SK-N-SH treated with all-trans-retinoic acid at 6 μM for 48 hours (cell line): Measurements from ENCODE around the gene ZBTB7C.

Source experiments
- ATAC-seq: fragments of 200-7000 bp; cut with Tn5 transposase; 3 replicates; pipeline ENCODE4 v1.9.1; 2020; ENCODE audit warnings: mild to moderate bottlenecking, moderate library complexity
- ARNTL ChIP-seq: fragments of 450-650 bp; formaldehyde crosslinking; IDR thresholded peaks from 2 replicates; pipeline ENCODE4 v1.5.0; 2020; ENCODE audit warnings: low read depth, mild to moderate bottlenecking, moderate library complexity, borderline replicate concordance
- BACH2 ChIP-seq: fragments of 250-450 bp; sonication (Bioruptor Pico); IDR thresholded peaks from 2 replicates; pipeline ENCODE4 v1.9.0; 2021; ENCODE audit warnings: mild to moderate bottlenecking, borderline replicate concordance
- CSDC2 ChIP-seq: fragments of 250-450 bp; sonication (Bioruptor Pico); IDR thresholded peaks from 2 replicates; pipeline ENCODE4 v1.5.0; 2020; ENCODE audit warnings: mild to moderate bottlenecking, moderate library complexity
- CSRNP3 ChIP-seq: fragments of 250-450 bp; sonication (Bioruptor Pico); IDR thresholded peaks from 2 replicates; pipeline ENCODE4 v1.5.1; 2021; ENCODE audit warnings: mild to moderate bottlenecking, moderate library complexity
- ESRRG ChIP-seq: fragments of 250-450 bp; sonication (Bioruptor Pico); IDR thresholded peaks from 2 replicates; pipeline ENCODE4 v1.6.1; 2021; ENCODE audit warnings: mild to moderate bottlenecking
- GLIS3 ChIP-seq: fragments of 250-450 bp; sonication (Bioruptor Pico); IDR thresholded peaks from 2 replicates; pipeline ENCODE4 v1.5.0; 2020; ENCODE audit warnings: mild to moderate bottlenecking, moderate library complexity
- OSR1 ChIP-seq: fragments of 250-450 bp; sonication (Bioruptor Pico); IDR thresholded peaks from 2 replicates; pipeline ENCODE4 v1.8.0; 2022; ENCODE audit warnings: moderate library complexity, mild to moderate bottlenecking, inconsistent platforms
- POU6F1 ChIP-seq: fragments of 250-450 bp; sonication (Bioruptor Pico); IDR thresholded peaks from 2 replicates; pipeline ENCODE4 v1.8.0; 2021; ENCODE audit warnings: low read depth, mild to moderate bottlenecking, moderate library complexity, borderline replicate concordance
- PPARA ChIP-seq: fragments of 250-450 bp; sonication (Bioruptor Pico); IDR thresholded peaks from 2 replicates; pipeline ENCODE4 v1.5.0; 2020; ENCODE audit warnings: mild to moderate bottlenecking, borderline replicate concordance
- RARB ChIP-seq: fragments of 250-450 bp; sonication (Bioruptor Pico); IDR thresholded peaks from 2 replicates; pipeline ENCODE4 v1.8.0; 2021; ENCODE audit warnings: mild to moderate bottlenecking, moderate library complexity
- SNAI2 ChIP-seq: fragments of 250-450 bp; sonication (Bioruptor Pico); IDR thresholded peaks from 2 replicates; pipeline ENCODE4 v1.5.0; 2020; ENCODE audit warnings: mild to moderate bottlenecking, moderate library complexity
- TCF4 ChIP-seq: fragments of 250-450 bp; sonication (Bioruptor Pico); IDR thresholded peaks from 2 replicates; pipeline ENCODE4 v1.8.0; 2021; ENCODE audit warnings: mild to moderate bottlenecking, moderate library complexity, borderline replicate concordance
- TOX ChIP-seq: fragments of 250-450 bp; sonication (Bioruptor Pico); IDR thresholded peaks from 2 replicates; pipeline ENCODE4 v1.8.0; 2021; ENCODE audit warnings: mild to moderate bottlenecking, moderate library complexity, borderline replicate concordance
- TSHZ2 ChIP-seq: fragments of 250-450 bp; sonication (Bioruptor Pico); IDR thresholded peaks from 2 replicates; pipeline ENCODE4 v1.5.0; 2020; ENCODE audit warnings: mild to moderate bottlenecking, moderate library complexity
- ZC3H10 ChIP-seq: fragments of 250-450 bp; sonication (Bioruptor Pico); IDR thresholded peaks from 2 replicates; pipeline ENCODE4 v1.5.1; 2021; ENCODE audit warnings: mild to moderate bottlenecking, moderate library complexity
- ZFP3 ChIP-seq: fragments of 250-450 bp; sonication (Bioruptor Pico); IDR thresholded peaks from 2 replicates; pipeline ENCODE4 v1.5.0; 2020; ENCODE audit warnings: mild to moderate bottlenecking, moderate library complexity
- ZFP30 ChIP-seq: fragments of 450-650 bp; formaldehyde crosslinking; IDR thresholded peaks from 2 replicates; pipeline ENCODE4 v1.5.0; 2022; ENCODE audit warnings: mild to moderate bottlenecking, moderate library complexity
- ZNF565 ChIP-seq: fragments of 450-650 bp; formaldehyde crosslinking; conservative IDR thresholded peaks from 2 replicates; pipeline ENCODE4 v1.5.0; 2020; ENCODE audit warnings: low read depth, mild to moderate bottlenecking, moderate library complexity
- ZNF70 ChIP-seq: fragments of 450-650 bp; formaldehyde crosslinking; IDR thresholded peaks from 2 replicates; pipeline ENCODE4 v1.5.0; 2020; ENCODE audit warnings: mild to moderate bottlenecking, moderate library complexity
- ZNF8 ChIP-seq: fragments of 450-650 bp; formaldehyde crosslinking; IDR thresholded peaks from 2 replicates; pipeline ENCODE4 v1.5.0; 2020; ENCODE audit warnings: mild to moderate bottlenecking, moderate library complexity
- TF ChIP-seq, protein P1 (sequence below): fragments of 250-450 bp; sonication (Bioruptor Pico); IDR thresholded peaks from 2 replicates; pipeline ENCODE4 v1.5.1; 2020; ENCODE audit warnings: low read depth, mild to moderate bottlenecking, moderate library complexity
- TF ChIP-seq, protein P2 (sequence below): fragments of 250-450 bp; sonication (Bioruptor Pico); IDR thresholded peaks from 2 replicates; pipeline ENCODE4 v1.8.0; 2020; ENCODE audit warnings: mild to moderate bottlenecking, moderate library complexity, borderline replicate concordance

ZBTB7C gene

DNA sequence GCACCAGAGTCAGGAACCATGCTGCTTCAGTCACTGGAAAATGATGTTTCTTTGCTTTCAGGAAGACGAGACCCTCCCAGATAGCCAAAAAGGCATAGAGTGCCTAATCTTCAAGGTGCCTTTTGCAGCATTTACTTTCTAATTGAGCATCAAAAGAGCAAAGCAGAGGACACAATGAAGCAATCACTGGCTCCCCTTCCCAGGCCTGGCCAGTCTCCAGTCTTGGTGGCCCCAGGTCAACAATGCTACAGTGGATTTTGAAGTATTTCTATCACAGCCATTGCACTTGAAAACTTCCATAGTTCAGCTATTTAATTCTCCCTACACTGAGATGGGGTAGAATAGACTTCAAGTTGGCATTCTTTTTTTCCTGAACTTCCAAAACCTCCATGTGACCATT, 15.4 kb downstream of the ZBTB7C start:
- TF ChIP-seq TSHZ2 (CRISPR knock-in tag), result no peak
- TF ChIP-seq ARNTL (CRISPR knock-in tag), result no peak
- no peak for TF ChIP-seq ZFP30
- no peak for TF ChIP-seq POU6F1 (CRISPR knock-in tag)
- no peak for TF ChIP-seq TCF4 (CRISPR knock-in tag)
- no peak for TF ChIP-seq CSRNP3 (CRISPR knock-in tag)
- TF ChIP-seq GLIS3 (CRISPR knock-in tag), result no peak
- no peak for TF ChIP-seq CSDC2 (CRISPR knock-in tag)
- TF ChIP-seq TOX (CRISPR knock-in tag), result no peak
- TF ChIP-seq BACH2 (CRISPR knock-in tag), result no peak
- TF ChIP-seq RARB, result no peak
- no peak for TF ChIP-seq ZNF565 (CRISPR knock-in tag)
- TF ChIP-seq ESRRG, result no peak
- TF ChIP-seq, protein P1, sequence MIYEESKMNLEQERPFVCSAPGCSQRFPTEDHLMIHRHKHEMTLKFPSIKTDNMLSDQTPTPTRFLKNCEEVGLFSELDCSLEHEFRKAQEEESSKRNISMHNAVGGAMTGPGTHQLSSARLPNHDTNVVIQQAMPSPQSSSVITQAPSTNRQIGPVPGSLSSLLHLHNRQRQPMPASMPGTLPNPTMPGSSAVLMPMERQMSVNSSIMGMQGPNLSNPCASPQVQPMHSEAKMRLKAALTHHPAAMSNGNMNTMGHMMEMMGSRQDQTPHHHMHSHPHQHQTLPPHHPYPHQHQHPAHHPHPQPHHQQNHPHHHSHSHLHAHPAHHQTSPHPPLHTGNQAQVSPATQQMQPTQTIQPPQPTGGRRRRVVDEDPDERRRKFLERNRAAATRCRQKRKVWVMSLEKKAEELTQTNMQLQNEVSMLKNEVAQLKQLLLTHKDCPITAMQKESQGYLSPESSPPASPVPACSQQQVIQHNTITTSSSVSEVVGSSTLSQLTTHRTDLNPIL (CRISPR knock-in tag), result no peak
- TF ChIP-seq ZFP3 (CRISPR knock-in tag), result no peak
- TF ChIP-seq ZC3H10, result no peak
- TF ChIP-seq, protein P2, sequence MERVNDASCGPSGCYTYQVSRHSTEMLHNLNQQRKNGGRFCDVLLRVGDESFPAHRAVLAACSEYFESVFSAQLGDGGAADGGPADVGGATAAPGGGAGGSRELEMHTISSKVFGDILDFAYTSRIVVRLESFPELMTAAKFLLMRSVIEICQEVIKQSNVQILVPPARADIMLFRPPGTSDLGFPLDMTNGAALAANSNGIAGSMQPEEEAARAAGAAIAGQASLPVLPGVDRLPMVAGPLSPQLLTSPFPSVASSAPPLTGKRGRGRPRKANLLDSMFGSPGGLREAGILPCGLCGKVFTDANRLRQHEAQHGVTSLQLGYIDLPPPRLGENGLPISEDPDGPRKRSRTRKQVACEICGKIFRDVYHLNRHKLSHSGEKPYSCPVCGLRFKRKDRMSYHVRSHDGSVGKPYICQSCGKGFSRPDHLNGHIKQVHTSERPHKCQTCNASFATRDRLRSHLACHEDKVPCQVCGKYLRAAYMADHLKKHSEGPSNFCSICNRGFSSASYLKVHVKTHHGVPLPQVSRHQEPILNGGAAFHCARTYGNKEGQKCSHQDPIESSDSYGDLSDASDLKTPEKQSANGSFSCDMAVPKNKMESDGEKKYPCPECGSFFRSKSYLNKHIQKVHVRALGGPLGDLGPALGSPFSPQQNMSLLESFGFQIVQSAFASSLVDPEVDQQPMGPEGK, result no peak
- no peak for TF ChIP-seq OSR1 (CRISPR knock-in tag)
- TF ChIP-seq PPARA (CRISPR knock-in tag), result no peak
- no peak for ATAC-seq

DNA sequence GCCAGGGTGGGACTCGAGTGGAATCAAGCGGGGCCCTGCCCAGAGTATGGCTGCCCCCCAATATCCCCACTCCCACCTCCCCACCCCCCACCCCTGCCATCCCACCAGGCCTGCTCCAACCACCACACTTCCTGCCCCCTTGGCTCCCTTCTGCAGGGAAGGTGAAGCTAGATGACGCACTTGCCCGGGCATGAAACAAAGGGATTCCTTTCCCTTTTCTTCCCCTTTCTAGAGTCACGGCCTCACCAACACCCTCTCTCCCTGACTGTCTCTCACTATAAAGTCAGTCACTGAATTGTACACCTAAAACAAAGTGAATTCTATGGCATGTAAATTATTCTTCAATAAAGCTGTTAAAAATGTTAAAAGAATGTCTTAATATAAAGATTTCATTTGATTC, 16.0 kb downstream of the ZBTB7C start:
- no peak for ATAC-seq
- no peak for TF ChIP-seq TOX (CRISPR knock-in tag)
- no peak for TF ChIP-seq ARNTL (CRISPR knock-in tag)
- no peak for TF ChIP-seq ZNF8
- no peak for TF ChIP-seq PPARA (CRISPR knock-in tag)
- TF ChIP-seq OSR1 (CRISPR knock-in tag), result no peak
- no peak for TF ChIP-seq CSDC2 (CRISPR knock-in tag)

DNA sequence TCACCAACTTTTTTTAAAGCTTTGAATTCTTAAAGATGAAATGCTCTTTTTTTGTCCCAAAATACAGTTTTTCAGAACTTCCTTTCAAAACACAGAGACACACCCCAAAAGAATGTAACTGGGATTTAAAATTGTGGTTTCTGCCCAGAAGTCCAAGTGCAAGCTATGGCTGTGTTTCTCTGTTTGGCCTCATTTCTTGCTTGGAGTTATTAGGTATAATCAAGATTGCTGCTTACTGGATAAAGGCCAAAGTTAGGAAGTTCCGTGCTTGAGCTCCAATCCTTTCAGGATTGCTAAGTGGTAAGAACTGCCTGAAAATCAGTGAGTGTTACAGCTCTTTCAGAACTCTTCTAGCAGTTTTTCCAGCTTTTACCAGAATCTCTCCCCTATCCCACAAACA, 16.9 kb downstream of the ZBTB7C start:
- ATAC-seq, result no peak
- TF ChIP-seq RARB, result no peak

DNA sequence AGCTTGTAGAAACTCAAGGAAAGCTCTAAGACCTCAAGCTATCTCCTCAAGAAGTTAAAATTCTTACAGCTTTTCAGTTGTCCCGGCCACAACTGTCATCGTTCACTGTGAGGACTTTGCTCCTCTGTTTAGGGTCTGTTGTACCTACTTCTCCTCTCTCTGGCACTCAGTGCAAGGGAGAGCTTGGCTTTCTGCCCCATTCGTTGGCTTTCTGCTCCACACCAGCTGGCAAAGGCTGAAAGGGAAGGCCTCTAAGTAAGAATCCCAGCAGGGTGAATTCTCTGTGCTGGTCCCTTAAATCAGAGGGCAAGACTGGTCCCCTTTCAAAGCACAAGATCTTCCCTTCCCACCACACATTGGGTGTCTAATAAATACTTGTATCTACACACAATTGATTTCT, 17.3 kb downstream of the ZBTB7C start:
- no peak for ATAC-seq
- TF ChIP-seq, protein P2, result no peak
- no peak for TF ChIP-seq TSHZ2 (CRISPR knock-in tag)
- TF ChIP-seq ZNF70 (CRISPR knock-in tag), result no peak
- no peak for TF ChIP-seq GLIS3 (CRISPR knock-in tag)
- no peak for TF ChIP-seq ZC3H10
- no peak for TF ChIP-seq SNAI2
- TF ChIP-seq TOX (CRISPR knock-in tag), result no peak
- no peak for TF ChIP-seq BACH2 (CRISPR knock-in tag)
